ENCODE results near the gene WDR53.
A peak's percentile ranks its signal among the peaks of the same experiment; 100 is the strongest.
"Not testable (repeated sequence)": the region's sequence is repeated elsewhere in the genome, so short reads cannot be mapped to it uniquely, and the experiment has no call there.

The WDR53 gene

GRCh38 chr3:196557236-196557635 lies 11.1 kb downstream of the WDR53 start:
- no peak for DNase-seq

DNA sequence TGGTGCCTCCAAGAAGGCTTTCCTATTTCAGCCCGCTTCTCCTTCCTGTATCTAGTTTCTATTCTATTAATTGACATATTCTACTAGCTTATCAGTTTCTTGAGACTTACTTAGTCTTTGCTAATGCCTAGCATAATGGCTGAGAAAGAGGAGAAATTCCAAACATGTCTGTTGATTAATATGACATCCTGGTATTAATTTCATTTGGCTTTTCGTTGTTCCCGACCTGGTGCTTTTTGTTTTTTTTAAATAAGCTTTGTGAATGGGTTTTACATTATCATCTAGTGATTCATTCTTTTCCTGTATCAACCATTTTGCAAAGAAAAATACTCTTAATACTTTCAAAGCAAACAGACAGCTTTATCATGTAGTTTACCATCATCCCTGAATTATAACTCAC lies 13.1 kb downstream of the WDR53 start:
- no peak for DNase-seq

GRCh38 chr3:196554205-196554604 lies 14.1 kb downstream of the WDR53 start:
- DNase-seq, result no peak

DNA sequence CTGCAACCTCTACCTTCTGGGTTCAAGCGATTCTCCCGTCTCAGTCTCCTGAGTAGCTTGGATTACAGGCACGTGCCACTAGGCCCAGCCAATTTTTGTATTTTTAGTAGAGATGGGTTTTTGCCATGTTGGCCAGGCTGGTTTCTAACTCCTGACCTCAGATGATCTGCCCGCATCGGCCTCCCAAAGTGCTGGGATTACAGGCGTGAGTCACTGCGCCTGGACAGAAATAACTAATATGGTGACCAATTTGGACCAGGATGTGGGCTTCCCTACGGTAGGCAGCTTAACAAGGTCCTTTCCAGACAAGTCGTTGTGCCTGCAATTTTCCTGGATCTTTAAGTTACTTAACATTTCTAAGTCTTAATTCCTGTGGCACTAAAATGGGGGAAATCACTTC lies 14.8 kb downstream of the WDR53 start:
- DNase-seq, result no peak

GRCh38 chr3:196552253-196552652 lies 16.1 kb downstream of the WDR53 start:
- DNase-seq, result no peak

GRCh38 chr3:196550172-196550571 lies 18.2 kb downstream of the WDR53 start:
- DNase-seq, result not testable (repeated sequence)

DNA sequence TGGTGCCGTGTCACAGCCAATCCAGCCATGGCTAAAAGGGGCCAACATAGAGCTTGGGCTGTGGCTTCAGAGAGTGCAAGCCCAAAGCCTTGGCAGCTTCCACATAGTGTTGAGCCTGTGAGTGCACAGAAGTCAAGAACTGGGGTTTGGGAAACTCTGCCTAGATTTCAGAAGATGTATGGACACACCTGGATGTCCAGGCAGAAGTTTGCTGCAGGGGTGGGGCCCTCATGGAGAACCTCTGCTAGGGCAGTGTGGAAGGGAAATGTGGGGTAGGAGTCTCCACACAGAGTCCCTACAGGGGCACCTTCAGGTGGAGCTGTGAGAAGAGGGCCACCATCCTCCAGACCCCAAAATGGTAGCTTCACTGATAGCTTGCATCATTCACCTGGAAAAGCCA lies 19.0 kb downstream of the WDR53 start:
- DNase-seq, result not testable (repeated sequence)

- DNase-seq, result no peak
These were observed 21.3 kb downstream of the WDR53 start for GRCh38 chr3:196547067-196547466.

GRCh38 chr3:196546537-196546936 lies 21.8 kb downstream of the WDR53 start:
- no peak for DNase-seq

GRCh38 chr3:196544491-196544992 lies 23.8 kb downstream of the WDR53 start:
- no peak for DNase-seq

DNA sequence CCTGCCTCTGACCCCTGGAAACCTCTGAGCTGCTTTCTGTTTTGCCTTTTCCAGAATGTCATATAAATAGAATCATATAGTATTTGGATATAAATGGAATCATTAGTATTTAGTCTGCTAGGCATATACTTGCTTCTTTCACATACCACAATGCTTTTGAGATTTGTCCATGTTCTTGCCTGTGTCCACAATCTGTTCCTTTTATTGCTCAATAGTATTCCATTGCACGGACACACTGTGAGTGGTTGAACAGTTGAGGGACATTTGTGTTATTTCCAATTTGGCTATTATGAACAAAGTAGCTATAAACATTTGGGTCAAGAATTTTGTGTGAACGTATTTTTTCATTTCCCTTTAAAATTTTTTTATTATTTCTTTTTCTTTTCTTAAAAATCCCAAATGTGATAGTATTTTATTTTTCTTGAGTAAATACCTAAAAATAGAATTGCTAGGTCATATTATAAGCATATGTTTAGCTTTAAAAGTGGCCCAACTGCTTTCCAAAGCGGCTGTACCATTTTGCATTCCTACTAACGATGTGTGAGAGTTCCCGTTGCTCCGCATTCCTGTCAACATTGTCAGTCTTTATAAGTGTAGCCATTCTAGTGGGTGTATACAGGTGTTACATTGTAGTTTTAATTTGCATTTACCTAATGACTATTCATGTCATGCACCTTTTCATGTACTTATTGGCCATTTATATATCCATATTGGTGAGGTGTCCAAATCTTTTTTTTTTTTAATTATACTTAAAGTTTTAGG lies 26.5 kb downstream of the WDR53 start:
- DNase-seq, result no peak

DNA sequence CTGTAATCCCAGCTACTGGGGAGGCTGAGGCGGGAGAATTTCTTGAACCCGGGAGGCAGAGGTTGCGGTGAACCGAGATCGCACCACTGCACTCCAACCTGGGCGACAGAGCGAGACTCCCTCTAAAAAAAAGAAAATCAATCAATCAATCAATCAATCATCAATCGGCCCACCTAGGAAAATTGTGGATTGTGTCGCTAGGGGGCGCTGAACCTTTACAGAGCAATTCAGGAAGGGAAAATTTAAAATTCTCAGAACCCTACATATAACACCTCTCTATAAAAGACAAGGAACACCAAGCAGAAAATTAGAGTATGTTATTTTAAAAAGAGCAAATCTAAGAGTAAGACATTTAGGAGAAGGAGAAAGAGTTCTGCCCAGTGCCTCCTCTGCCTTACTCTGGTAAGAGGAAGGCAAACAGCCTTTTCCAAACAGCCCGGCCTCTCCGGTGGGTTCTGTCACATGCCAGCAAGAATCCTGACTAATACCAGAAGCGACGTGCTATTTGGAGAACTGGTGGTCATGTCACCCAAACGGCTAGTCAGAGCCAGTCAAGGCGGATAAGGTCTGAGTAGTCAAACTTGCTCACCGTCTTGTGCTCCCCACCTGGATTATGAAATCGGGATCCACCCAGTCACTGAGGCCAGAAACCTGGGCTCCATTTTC lies 30.9 kb downstream of the WDR53 start:
- DNase-seq, result no peak

DNA sequence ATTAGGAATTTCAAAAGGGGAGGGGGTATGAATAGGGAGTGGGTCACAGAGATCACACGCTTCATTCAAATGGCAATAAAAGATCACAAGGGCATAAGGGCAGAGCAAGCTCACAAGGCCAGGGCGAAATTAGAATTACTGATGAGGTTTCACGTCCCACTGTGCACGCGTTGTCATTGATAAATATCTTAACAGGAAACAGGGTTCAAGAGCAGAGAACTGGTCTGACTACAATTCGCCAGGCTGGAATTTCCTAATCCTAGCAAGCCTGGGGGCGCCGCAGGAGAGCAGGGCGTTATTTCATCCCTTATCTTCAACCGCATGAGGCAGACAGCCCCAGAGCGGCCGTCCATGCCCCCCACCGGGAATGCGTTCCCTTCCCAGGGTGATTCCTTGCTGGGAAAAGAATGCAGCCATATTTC lies 35.1 kb downstream of the WDR53 start:
- DNase-seq, result no peak

DNA sequence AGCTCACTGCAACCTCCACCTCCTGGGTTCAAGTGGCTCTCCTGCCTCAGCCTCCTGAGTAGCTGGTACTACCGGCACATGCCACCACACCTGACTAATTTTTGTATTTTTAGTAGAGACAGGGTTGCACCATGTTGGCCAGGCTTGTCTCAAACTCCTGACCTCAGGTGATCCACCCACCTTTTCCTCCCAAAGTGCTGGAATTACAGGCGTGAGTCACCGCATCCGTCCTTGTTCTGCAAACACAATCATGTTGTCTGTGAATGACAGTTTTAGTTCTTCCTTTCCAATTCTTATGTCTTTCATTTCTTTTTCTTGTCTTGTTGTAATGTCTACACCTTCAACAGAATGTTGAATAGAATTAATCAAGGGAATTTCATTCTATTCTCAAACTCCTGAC lies 36.9 kb downstream of the WDR53 start:
- DNase-seq, result no peak

DNA sequence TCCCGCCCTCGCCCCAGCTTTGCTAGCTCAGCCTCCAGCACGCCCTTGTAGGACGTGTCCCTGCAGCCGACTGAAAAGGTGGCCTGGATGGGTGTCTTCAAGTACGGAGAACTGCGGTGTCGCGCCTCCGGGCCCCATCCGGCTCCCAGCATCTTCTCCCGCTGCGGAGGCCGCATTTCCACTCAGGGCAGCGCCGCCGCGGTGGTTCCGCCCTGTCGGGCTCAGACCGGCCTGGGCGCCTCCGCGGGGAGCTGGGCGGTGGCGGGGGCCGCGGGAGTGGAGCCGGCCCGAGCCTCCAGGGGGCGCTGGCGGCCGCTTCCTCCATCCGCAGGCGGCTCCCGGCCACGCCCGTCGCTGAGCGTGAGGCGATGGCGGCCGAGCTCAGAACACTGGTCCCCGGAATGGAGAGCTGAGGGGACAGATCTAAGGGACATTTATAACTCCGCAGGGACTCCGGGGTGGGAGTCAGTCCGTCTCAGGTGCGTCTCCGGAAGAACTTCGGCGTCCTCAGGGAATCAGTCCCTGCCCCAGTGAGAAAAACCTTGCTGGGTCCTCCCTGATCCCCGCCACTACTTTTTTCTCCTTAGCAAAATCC lies 39.6 kb downstream of the WDR53 start:
- DNase-seq, result peak; percentile 15 to 48

DNA sequence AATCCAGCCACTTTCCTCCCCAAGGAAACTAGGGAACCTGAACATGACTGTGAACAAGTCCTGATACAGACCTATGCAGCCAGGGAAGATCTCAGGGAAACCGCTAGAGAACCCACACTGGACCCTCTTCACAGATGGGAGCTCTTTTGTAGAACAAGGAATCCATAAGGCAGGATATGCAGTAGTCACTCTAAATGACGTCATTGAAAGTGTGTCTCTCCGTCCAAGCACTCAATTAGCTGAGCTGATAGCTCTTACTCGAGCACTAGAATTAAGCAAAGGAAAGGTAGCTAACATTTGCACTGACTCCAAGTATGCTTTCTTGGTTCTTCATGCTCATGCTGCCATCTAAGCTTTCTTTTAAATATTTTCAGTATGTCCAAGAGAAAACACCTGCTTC lies 43.2 kb downstream of the WDR53 start:
- no peak for DNase-seq

DNA sequence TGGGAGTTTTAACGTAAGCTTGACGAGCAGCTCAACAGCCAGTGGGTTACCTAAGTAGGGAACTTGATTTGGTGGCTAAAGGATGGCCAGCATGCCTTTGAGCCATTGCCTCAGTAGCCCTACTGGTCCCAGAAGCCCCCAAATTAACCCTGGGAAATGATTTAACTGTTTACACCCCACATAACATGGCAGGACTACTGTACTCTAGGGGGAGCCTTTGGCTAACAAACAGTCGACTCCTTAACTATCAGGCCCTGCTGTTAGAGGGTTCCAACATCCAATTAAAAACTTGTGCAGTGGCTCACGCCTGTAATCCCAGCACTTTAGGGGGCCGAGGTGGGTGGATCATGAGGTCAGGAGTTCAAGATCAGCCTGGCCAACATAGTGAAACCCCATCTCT lies 43.8 kb downstream of the WDR53 start:
- no peak for DNase-seq

DNA sequence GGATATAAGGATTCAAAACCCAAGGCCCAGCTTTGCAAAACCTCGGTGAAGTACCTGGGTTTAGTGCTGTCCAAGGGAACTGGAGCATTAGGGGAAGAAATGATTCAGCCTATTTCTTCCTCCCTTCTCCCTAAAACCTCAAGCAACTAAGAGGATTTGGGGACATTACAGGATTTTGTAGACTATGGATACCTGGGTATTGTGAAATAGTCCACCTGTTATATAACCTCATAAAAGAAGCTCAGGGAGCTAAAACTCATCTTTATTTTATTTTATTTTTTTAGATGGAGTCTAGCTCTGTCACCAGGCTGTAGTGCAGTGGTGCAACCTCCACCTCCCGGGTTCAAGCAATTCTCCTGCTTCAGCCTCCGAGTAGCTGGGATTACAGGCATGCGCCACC lies 44.5 kb downstream of the WDR53 start:
- no peak for DNase-seq

DNA sequence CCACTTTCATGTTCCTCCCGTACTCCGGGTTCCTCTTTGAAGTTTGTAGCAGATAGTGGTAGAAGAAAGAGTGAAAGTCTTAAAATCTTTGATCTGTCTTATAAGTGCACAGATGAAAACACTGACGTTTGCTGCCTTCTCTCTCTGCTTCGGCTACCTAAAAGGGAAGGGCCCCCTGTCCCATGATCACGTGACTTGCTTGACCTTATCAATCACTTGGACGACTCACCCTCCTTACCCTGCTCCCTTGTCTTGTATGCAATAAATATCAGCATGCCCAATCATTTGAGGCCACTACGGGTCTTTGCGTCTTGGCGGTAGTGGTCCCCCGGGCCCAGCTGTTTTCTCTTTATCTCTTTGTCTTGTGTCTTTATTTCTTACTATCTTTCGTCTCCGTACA lies 47.1 kb downstream of the WDR53 start:
- DNase-seq, result not testable (repeated sequence)

DNA sequence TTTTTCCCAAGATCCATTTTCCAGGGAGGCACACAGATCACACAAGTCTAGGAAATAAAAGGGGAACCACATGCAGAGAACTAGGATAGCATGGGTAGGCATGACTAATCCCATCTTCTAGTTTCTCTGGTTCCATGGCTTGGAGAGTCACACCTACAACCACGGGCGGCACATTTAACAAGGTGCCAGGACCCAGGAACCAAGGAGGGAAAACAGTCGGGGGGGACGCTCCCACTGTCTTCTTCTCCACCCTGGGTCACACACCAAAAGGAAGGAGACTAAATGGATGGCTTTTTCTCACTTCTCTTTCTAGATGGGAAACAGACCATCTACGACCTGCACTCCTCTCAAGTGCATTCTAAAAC lies 48.7 kb downstream of the WDR53 start:
- no peak for DNase-seq

GRCh38 chr3:196518966-196519717 lies 49.2 kb downstream of the WDR53 start:
- DNase-seq, result peak; percentile 43 to 50

- DNase-seq, result peak; percentile 23 to 58
These were observed 50.4 kb downstream of the WDR53 start for GRCh38 chr3:196517919-196518318.

DNA sequence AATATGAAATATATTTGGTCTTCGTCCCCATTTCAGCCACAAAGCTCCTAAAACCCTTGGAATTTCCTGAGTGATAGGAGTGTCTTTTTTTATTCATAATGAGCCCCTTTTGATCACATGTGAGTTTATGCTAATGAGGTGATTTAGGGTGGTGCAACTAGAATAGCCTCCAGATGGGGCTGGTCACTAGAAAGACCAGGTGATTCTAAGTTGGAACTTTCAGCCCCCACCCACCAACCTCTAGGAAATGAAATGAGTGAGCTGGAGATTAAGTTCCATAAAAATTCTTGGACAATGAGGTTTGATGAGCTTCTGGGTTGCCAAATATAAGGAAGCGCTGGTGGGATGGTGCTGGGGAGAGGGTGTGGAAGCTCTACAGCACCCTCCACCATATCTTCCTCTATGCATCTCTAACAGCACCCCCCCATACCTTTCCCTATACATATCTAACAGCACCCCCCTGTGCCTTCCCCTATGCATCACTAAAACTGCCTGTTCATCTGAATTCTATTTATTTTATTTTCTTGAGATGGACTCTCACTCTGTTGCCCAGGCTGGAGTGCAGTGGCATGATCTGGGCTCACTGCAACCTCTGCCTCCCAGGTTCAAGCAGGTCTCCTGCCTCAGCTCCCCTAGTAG lies 51.1 kb downstream of the WDR53 start:
- DNase-seq, result no peak
